HEK293 (cell line): Measurements from ENCODE around the gene MBD5.

Experiments
- CTCF ChIA-PET: fragments of 350-600 bp; formaldehyde crosslinking; extraction: SDS; loops from one replicate; lab custom pipeline; 2021; ENCODE audit warnings: antibody characterized with exemption; lab: Yijun Ruan, JAX
- POLR2A ChIA-PET: fragments of 300-600 bp; formaldehyde crosslinking; extraction: SDS; loops from one replicate; lab custom pipeline; 2020; ENCODE audit warnings: antibody characterized with exemption, inconsistent platforms; lab: Yijun Ruan, JAX
- H3K27ac ChIP-seq: fragments of 200-500 bp; sonication (Bioruptor generic); 2 replicates; pipeline ENCODE4 v1.5.1; 2014; ENCODE audit warnings: low read depth, low read length, control low read depth, inconsistent platforms; ENCODE audit errors: extremely low read depth
- H3K36me3 ChIP-seq, 2 experiments: fragments of 200-500 bp in 1 of 2; sonication (Bioruptor generic) in 1 of 2; 1 replicate in 1 of 2; 2 replicates in 1 of 2; pipeline ENCODE4 v1.5.1; 2014 to 2017; ENCODE audit warnings: inconsistent platforms in 2 of 2, low read length in 2 of 2; ENCODE audit not compliant: control insufficient read depth in 2 of 2, insufficient read depth in 1 of 2
- H3K4me1 ChIP-seq: fragments of 200-500 bp; sonication (Bioruptor generic); 2 replicates; pipeline ENCODE4 v1.5.1; 2014; ENCODE audit warnings: mild to moderate bottlenecking, low read length, inconsistent platforms; ENCODE audit not compliant: control insufficient read depth, insufficient read depth
- H3K4me3 ChIP-seq: 2 replicates; pipeline ENCODE4 v1.5.1; 2011; ENCODE audit warnings: low read depth, mild to moderate bottlenecking, control low read depth, low read length, moderate library complexity
- H3K9me3 ChIP-seq: fragments of 200-500 bp; sonication (Bioruptor generic); 2 replicates; pipeline ENCODE4 v1.5.1; 2014; ENCODE audit warnings: low read depth, low read length, inconsistent platforms; ENCODE audit not compliant: control insufficient read depth, insufficient read depth
- BCL11B ChIP-seq: fragments of 450-650 bp; formaldehyde crosslinking; IDR thresholded peaks from 2 replicates; pipeline ENCODE4 v1.5.1; 2016; ENCODE audit warnings: low read depth, missing biosample characterization, missing genetic modification characterization
- KLF7 ChIP-seq: fragments of 450-650 bp; formaldehyde crosslinking; IDR thresholded peaks from 2 replicates; pipeline ENCODE4 v1.5.1; 2016; ENCODE audit warnings: missing biosample characterization, missing genetic modification characterization, borderline replicate concordance
- YY1 ChIP-seq: fragments of 450-650 bp; formaldehyde crosslinking; IDR thresholded peaks from 2 replicates; pipeline ENCODE4 v1.5.1; 2018; ENCODE audit warnings: missing biosample characterization, missing genetic modification characterization
- ZBTB26 ChIP-seq: fragments of 450-650 bp; formaldehyde crosslinking; optimal IDR thresholded peaks from 2 replicates; pipeline ENCODE3; 2016; ENCODE audit warnings: missing biosample characterization, mild to moderate bottlenecking, missing genetic modification characterization
- ZBTB44 ChIP-seq: fragments of 450-650 bp; IDR thresholded peaks from 2 replicates; pipeline ENCODE4 v1.5.1; 2018; ENCODE audit warnings: missing biosample characterization, mild to moderate bottlenecking, missing genetic modification characterization
- ZNF148 ChIP-seq: fragments of 450-650 bp; formaldehyde crosslinking; IDR thresholded peaks from 2 replicates; pipeline ENCODE4 v1.5.0; 2017; ENCODE audit warnings: missing biosample characterization, missing genetic modification characterization, borderline replicate concordance
- ZNF16 ChIP-seq: fragments of 450-650 bp; formaldehyde crosslinking; IDR thresholded peaks from 2 replicates; pipeline ENCODE4 v1.5.1; 2016; ENCODE audit warnings: low read depth, missing biosample characterization, missing genetic modification characterization
- ZNF341 ChIP-seq: fragments of 450-650 bp; formaldehyde crosslinking; IDR thresholded peaks from 2 replicates; pipeline ENCODE4; 2016; ENCODE audit warnings: low read depth, missing biosample characterization, missing genetic modification characterization
- ZNF398 ChIP-seq: fragments of 450-650 bp; formaldehyde crosslinking; IDR thresholded peaks from 2 replicates; pipeline ENCODE4 v1.5.1; 2017; ENCODE audit warnings: missing biosample characterization, missing genetic modification characterization
- ZNF513 ChIP-seq: fragments of 450-650 bp; IDR thresholded peaks from 2 replicates; pipeline ENCODE4 v1.5.1; 2018; ENCODE audit warnings: missing biosample characterization, missing genetic modification characterization
- ZNF600 ChIP-seq: fragments of 450-650 bp; formaldehyde crosslinking; IDR thresholded peaks from 2 replicates; pipeline ENCODE4 v1.5.1; 2016; ENCODE audit warnings: missing biosample characterization, missing genetic modification characterization
- ZNF785 ChIP-seq: fragments of 450-650 bp; formaldehyde crosslinking; IDR thresholded peaks from 2 replicates; pipeline ENCODE4 v1.5.1; 2016; ENCODE audit warnings: missing biosample characterization, missing genetic modification characterization
- ZNF830 ChIP-seq: fragments of 450-650 bp; IDR thresholded peaks from 2 replicates; pipeline ENCODE4 v1.5.0; 2018; ENCODE audit warnings: missing biosample characterization, missing genetic modification characterization, low read depth, mild to moderate bottlenecking, moderate library complexity
- ZXDB ChIP-seq: fragments of 450-650 bp; formaldehyde crosslinking; IDR thresholded peaks from 2 replicates; pipeline ENCODE4 v1.5.1; 2016; ENCODE audit warnings: missing biosample characterization, missing genetic modification characterization
- TF ChIP-seq, protein P1 (sequence below): fragments of 450-650 bp; formaldehyde crosslinking; IDR thresholded peaks from 2 replicates; pipeline ENCODE4 v1.5.1; 2016; ENCODE audit warnings: missing biosample characterization, missing genetic modification characterization, low read depth
- TF ChIP-seq, protein P2 (sequence below): fragments of 450-650 bp; formaldehyde crosslinking; IDR thresholded peaks from 2 replicates; pipeline ENCODE4 v1.5.1; 2016; ENCODE audit warnings: missing biosample characterization, missing genetic modification characterization

The MBD5 gene

GRCh38 chr2:148058641-148059040, 37.8 kb downstream of the MBD5 start (continued):
- TF ChIP-seq ZNF148 (no peak), ZBTB44 (tag by site-specific recombination) (no peak), ZBTB26 (tag by site-specific recombination) (no peak), YY1 (no peak), ZNF513 (tag by site-specific recombination) (no peak)
- TF ChIP-seq, protein P1, sequence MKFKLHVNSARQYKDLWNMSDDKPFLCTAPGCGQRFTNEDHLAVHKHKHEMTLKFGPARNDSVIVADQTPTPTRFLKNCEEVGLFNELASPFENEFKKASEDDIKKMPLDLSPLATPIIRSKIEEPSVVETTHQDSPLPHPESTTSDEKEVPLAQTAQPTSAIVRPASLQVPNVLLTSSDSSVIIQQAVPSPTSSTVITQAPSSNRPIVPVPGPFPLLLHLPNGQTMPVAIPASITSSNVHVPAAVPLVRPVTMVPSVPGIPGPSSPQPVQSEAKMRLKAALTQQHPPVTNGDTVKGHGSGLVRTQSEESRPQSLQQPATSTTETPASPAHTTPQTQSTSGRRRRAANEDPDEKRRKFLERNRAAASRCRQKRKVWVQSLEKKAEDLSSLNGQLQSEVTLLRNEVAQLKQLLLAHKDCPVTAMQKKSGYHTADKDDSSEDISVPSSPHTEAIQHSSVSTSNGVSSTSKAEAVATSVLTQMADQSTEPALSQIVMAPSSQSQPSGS (tag by site-specific recombination), result no peak

- POLR2A ChIA-PET, result no interaction called here
- Histone ChIP-seq H3K4me1 (0 out of 2 replicates have a peak, but pooled peaks cover 5% of the 10 kb centered on the region), H3K9me3 (no peaks in the 10 kb centered on the region), H3K27ac (no peak overlapping the region), H3K36me3 (no peaks in the 10 kb centered on the region), H3K4me3 (no peak overlapping the region)
- TF ChIP-seq BCL11B (tag by site-specific recombination), result no peak
- TF ChIP-seq ZNF16 (tag by site-specific recombination), result no peak
- CTCF ChIA-PET, result no interaction called here
Measured at GRCh38 chr2:148063633-148064032, 42.7 kb downstream of the MBD5 start.

- POLR2A ChIA-PET, result no interaction called here
- TF ChIP-seq ZNF830 (tag by site-specific recombination) (no peak), ZNF341 (tag by site-specific recombination) (no peak), ZXDB (tag by site-specific recombination) (no peak), KLF7 (tag by site-specific recombination) (no peak), ZNF600 (tag by site-specific recombination) (no peak), ZNF398 (no peak), ZNF785 (tag by site-specific recombination) (no peak)
- TF ChIP-seq, protein P2, sequence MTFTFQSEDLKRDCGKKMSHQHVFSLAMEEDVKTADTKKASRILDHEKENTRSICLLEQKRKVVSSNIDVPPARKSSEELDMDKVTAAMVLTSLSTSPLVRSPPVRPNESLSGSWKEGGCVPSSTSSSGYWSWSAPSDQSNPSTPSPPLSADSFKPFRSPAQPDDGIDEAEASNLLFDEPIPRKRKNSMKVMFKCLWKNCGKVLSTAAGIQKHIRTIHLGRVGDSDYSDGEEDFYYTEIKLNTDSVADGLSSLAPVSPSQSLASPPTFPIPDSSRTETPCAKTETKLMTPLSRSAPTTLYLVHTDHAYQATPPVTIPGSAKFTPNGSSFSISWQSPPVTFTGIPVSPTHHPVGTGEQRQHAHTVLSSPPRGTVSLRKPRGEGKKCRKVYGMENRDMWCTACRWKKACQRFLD (tag by site-specific recombination), result no peak
Measured at GRCh38 chr2:148065936-148066335, 45.0 kb downstream of the MBD5 start.

More at GRCh38 chr2:148065936-148066335, 45.0 kb downstream of the MBD5 start:
- Histone ChIP-seq H3K9me3 (no peaks in the 10 kb centered on the region), H3K4me3 (no peak overlapping the region), H3K36me3 (no peaks in the 10 kb centered on the region), H3K27ac (no peak overlapping the region), H3K4me1 (0 out of 2 replicates have a peak, but pooled peaks cover 5% of the 10 kb centered on the region)
- CTCF ChIA-PET, result interaction anchor here (0.6 to 0.7 kb wide), 4 partner anchors 13 to 443 kb away, joined by 3 to 4 read pairs (median 3); no protein-coding TSS in a partner anchor
